ENCODE measurements around the gene PCYOX1L. TPM values are rescaled to one million over a fixed set of nuclear protein-coding genes. Genes with fewer than 3 reads are reported as not detected.
A peak's percentile ranks its signal among the peaks of the same experiment; 100 is the strongest.

PCYOX1L gene
- total and polyA plus RNA-seq, 9 of the 15 experiments (the other 6 are each of a cell fraction or from before 2014, with no cell fraction given) = 2.3 to 17.9 (median 6.0) TPM

- TF ChIP-seq SMARCC2 (IDR thresholded peaks at IDR 0.05; ENCODE audit: low read depth) = 0 out of 2 replicates have a peak, but pooled peaks have one; percentile 19
- TF ChIP-seq ID3 (CRISPR knock-in tag; IDR thresholded peaks at IDR 0.05) = no peak
- peak; percentile 62; the same call in 1 of the 2 replicates for TF ChIP-seq ID3 (tag; IDR thresholded peaks at IDR 0.05)
- 0 out of 4 replicates have a peak, but pooled peaks of 1 of the 2 experiments have one; percentile 17 for TF ChIP-seq ZNF318 (IDR thresholded peaks at IDR 0.05; ENCODE audit: borderline replicate concordance in 1 of 2, low read depth in 1 of 2)
- peak; percentile 31 to 41; a peak in 3 of 4 replicates for TF ChIP-seq SIX5 (IDR thresholded peaks at IDR 0.05; ENCODE audit: borderline replicate concordance in 1 of 2, insufficient read depth in 1 of 2, low read depth in 1 of 2, low read length in 2 of 2)
- peak; percentile 41; the same call in 1 of the 2 replicates for TF ChIP-seq NFIC (IDR thresholded peaks at IDR 0.05)
- no peak for TF ChIP-seq RFX7 (CRISPR knock-in tag; IDR thresholded peaks at IDR 0.05)
- TF ChIP-seq ZKSCAN3 (CRISPR knock-in tag; IDR thresholded peaks at IDR 0.05) = no peak
- no peak; the same call in 1 of the 2 replicates for TF ChIP-seq DMBX1 (CRISPR knock-in tag; IDR thresholded peaks at IDR 0.05; ENCODE audit: borderline replicate concordance)
- no peak for TF ChIP-seq MYBL2 (IDR thresholded peaks at IDR 0.05; ENCODE audit: low read depth)
- no peak for TF ChIP-seq MYBL2 (CRISPR knock-in tag; IDR thresholded peaks at IDR 0.05; ENCODE audit: borderline replicate concordance)
- TF ChIP-seq ZNF444 (CRISPR knock-in tag; IDR thresholded peaks at IDR 0.05) = no peak
- peak; percentile 50 to 76; a peak in 3 of 4 replicates for TF ChIP-seq SIN3A (IDR thresholded peaks at IDR 0.05; ENCODE audit: borderline replicate concordance in 2 of 2, control insufficient read depth in 1 of 2, low read depth in 2 of 2, low read length in 2 of 2)
- TF ChIP-seq ARID2 (IDR thresholded peaks at IDR 0.05) = no peak
- peak; percentile 59 for TF ChIP-seq RB1 (IDR thresholded peaks at IDR 0.05; ENCODE audit: low read depth)
- TF ChIP-seq GMEB1 (CRISPR knock-in tag; IDR thresholded peaks at IDR 0.05) = no peak
- TF ChIP-seq FOXP1 (CRISPR knock-in tag; IDR thresholded peaks at IDR 0.05) = peak; percentile 87; the same call in 1 of the 2 replicates
These were observed 12.5 kb upstream of the PCYOX1L start, which contains the start of gene GRPEL2 (continued) for GRCh38 chr5:149345147-149345891.

All from K562 (cell line).